Left ventricle myocardium superior (tissue), 1 donor: ENCODE data around the gene NELL1. TPM values are rescaled to one million over a fixed set of nuclear protein-coding genes. Genes with fewer than 3 reads are reported as not detected.

Experiments
- ATAC-seq: fragments of 200-7000 bp; cut with Tn5 transposase; one replicate; pipeline ENCODE4 v1.9.1; 2020; ENCODE audit warnings: mild to moderate bottlenecking, moderate library complexity
- DNase-seq: peaks from one replicate; pipeline ENCODE4 v3.0.0-alpha.2; 2020
- intact Hi-C: fragments of 100-400 bp; cut with micrococcal nuclease; formaldehyde crosslinking; loops from one replicate; pipeline ENCODE4 v1.11.0; 2022
- total RNA-seq: library from RNA; stranded (reverse); fragmentation: NEBNext Ultra II Directional; extraction: Animal tissue kit (Norgen Biotek cat#: 25700); gene quantifications from one replicate; pipeline ENCODE4 v1.2.1, GENCODE V29; 2021
- donor health status: DM: no; HTN: yes; CAD: no; lungs with severe emphysema.

The NELL1 gene
- total RNA-seq, 1 donor from 2014 or later: not detected

DNA sequence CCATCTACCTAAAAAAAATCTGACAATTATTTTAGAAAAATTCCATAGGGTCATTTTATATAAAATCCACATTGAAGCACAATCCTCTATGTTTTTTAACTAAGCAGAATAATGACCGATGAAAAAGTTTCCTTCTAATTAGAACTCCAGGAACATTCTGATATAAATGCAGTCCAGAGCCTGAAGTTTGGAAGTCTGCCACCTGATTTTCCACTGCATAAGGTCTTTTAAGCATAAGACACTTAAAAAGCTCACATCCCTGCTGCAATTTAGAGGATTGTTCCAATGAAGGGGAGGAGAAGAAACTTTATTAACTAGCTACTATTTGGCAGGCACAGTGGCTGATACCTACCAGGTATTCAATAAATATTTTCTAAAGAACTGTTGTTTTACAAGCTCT, 953.2 kb downstream of the NELL1 start:
- intact Hi-C loops: no loop called here
- DNase-seq (no peak), ATAC-seq (no peak)

DNA sequence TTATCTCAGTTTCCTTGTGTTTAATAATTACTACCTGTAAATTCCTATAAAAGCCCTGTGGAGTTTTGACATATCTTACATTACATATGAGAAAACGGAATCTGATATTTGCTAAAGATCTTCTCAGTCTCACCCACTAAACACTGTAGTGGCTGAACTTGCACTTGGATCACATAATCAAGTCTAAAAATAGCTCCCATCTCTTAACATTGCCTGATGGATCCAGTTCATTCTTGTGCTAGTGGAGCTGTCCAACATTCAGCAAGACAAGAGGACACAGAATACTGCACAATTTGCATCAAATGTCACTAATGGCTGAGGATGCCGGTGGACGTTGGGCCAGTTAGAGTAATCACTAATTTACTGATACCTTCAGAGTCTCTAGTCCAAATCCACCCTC, 953.6 kb downstream of the NELL1 start:
- intact Hi-C loops: no loop called here
- peak; percentile 66 for ATAC-seq
- no peak for DNase-seq

Other genes starting within 250 kb of the NELL1 start
- gene SLC6A5, start 70.0 kb upstream of the NELL1 start, total RNA-seq: not detected